K562 (cell line): ENCODE data around the gene CNOT10. TPM values are rescaled to one million over a fixed set of nuclear protein-coding genes. Genes with fewer than 3 reads are reported as not detected.

ENCODE experiments used
- ATF2 ChIP-seq: sonication (generic); formaldehyde crosslinking; IDR thresholded peaks from 2 replicates; pipeline ENCODE4 v1.8.1; 2022; ENCODE audit warnings: missing genetic modification reagents
- BACH1 ChIP-seq: fragments of 200-800 bp; sonication (Bioruptor generic); IDR thresholded peaks from 2 replicates; pipeline ENCODE4 v1.6.1; 2016; ENCODE audit warnings: missing genetic modification characterization, missing compliant biosample characterization
- BDP1 ChIP-seq: IDR thresholded peaks from 3 replicates; pipeline ENCODE4 v1.6.1; 2011; ENCODE audit not compliant: insufficient read length, insufficient read depth
- CTCF ChIP-seq, 3 experiments: IDR thresholded peaks in 2 of 3; conservative IDR thresholded peaks in 1 of 3; 2 replicates each; pipeline ENCODE4 v1.5.1; 2011 to 2012; ENCODE audit warnings: low read length in 3 of 3, mild to moderate bottlenecking in 3 of 3, control low read depth in 2 of 3, improper control_type of control experiment in 1 of 3, inconsistent platforms in 1 of 3, low read depth in 1 of 3, mixed read lengths in 1 of 3, moderate library complexity in 1 of 3; ENCODE audit not compliant: insufficient read depth in 2 of 3
- ETV1 ChIP-seq: fragments of 450-650 bp; conservative IDR thresholded peaks from 2 replicates; pipeline ENCODE4 v1.6.1; 2016; ENCODE audit warnings: missing genetic modification characterization, control low read depth, low read depth, missing compliant biosample characterization
- ETV6 ChIP-seq, 3 experiments: fragments of 150-350 bp in 1 of 3; sonication (generic) in 1 of 3; formaldehyde crosslinking in 1 of 3; IDR thresholded peaks; 2 replicates each; pipeline versions ENCODE4 v1.6.1 to v1.8.0; 2014 to 2022; ENCODE audit warnings: borderline replicate concordance in 2 of 3, low read depth in 2 of 3, antibody characterized with exemption in 1 of 3, low read length in 1 of 3, mild to moderate bottlenecking in 1 of 3, missing genetic modification reagents in 1 of 3
- FOSL1 ChIP-seq: fragments of 200-800 bp; sonication (Bioruptor generic); conservative IDR thresholded peaks from 2 replicates; pipeline ENCODE4 v1.6.1; 2016; ENCODE audit warnings: missing genetic modification characterization, missing compliant biosample characterization
- GTF2A2 ChIP-seq: IDR thresholded peaks from 2 replicates; pipeline ENCODE4 v1.6.1; 2016; ENCODE audit warnings: mild to moderate bottlenecking, missing genetic modification characterization, missing compliant biosample characterization
- KLF1 ChIP-seq: fragments of 450-650 bp; IDR thresholded peaks from 2 replicates; pipeline ENCODE4 v1.6.1; 2016; ENCODE audit warnings: missing genetic modification characterization, missing compliant biosample characterization
- MED1 ChIP-seq: sonication (generic); formaldehyde crosslinking; IDR thresholded peaks from 2 replicates; pipeline ENCODE4 v1.8.1; 2023; ENCODE audit warnings: missing genetic modification reagents, borderline replicate concordance
- NFATC3 ChIP-seq: fragments of 450-650 bp; IDR thresholded peaks from 2 replicates; pipeline ENCODE4 v1.6.1; 2017; ENCODE audit warnings: mild to moderate bottlenecking
- NFYB ChIP-seq: IDR thresholded peaks from 2 replicates; pipeline ENCODE4 v1.6.1; 2011; ENCODE audit warnings: mild to moderate bottlenecking, moderate library complexity; ENCODE audit not compliant: insufficient read length; ENCODE audit errors: extremely low read depth
- NR4A1 ChIP-seq, 2 experiments: fragments of 250-450 bp in 1 of 2; fragments of 450-650 bp in 1 of 2; sonication (Bioruptor Pico) in 1 of 2; IDR thresholded peaks; 2 replicates each; pipeline versions ENCODE4 v1.4.0 to v1.6.1; 2016 to 2020; ENCODE audit warnings: mild to moderate bottlenecking in 2 of 2, missing compliant biosample characterization in 1 of 2, missing genetic modification characterization in 1 of 2, moderate library complexity in 1 of 2
- PHB2 ChIP-seq: fragments of 450-650 bp; IDR thresholded peaks from 2 replicates; pipeline ENCODE4 v1.6.1; 2017; ENCODE audit warnings: low read depth
- RFX5 ChIP-seq: IDR thresholded peaks from 2 replicates; pipeline ENCODE4 v1.6.1; 2011; ENCODE audit warnings: low read depth, mild to moderate bottlenecking, improper control_type of control experiment, low read length
- SAP30 ChIP-seq: fragments of 200-600 bp; sonication (generic); IDR thresholded peaks from 2 replicates; pipeline ENCODE4 v1.6.1; 2012; ENCODE audit warnings: borderline replicate concordance, low read depth, mild to moderate bottlenecking, moderate library complexity, low read length, control low read depth, inconsistent platforms; ENCODE audit not compliant: insufficient read depth, poor library complexity, severe bottlenecking
- SRSF7 ChIP-seq: fragments of 200-400 bp; formaldehyde crosslinking; optimal IDR thresholded peaks from 2 replicates; pipeline ENCODE3; 2017; ENCODE audit warnings: mild to moderate bottlenecking, low read depth, low read length
- SRSF9 ChIP-seq: fragments of 200-400 bp; formaldehyde crosslinking; IDR thresholded peaks from 2 replicates; pipeline ENCODE4 v1.6.1; 2017; ENCODE audit warnings: low read depth, low read length, borderline replicate concordance
- ZBTB1 ChIP-seq: sonication (generic); formaldehyde crosslinking; IDR thresholded peaks from 2 replicates; pipeline ENCODE4 v1.8.1; 2023; ENCODE audit warnings: missing genetic modification reagents, low read depth, mild to moderate bottlenecking, borderline replicate concordance
- ZFP36 ChIP-seq: fragments of 150-350 bp; IDR thresholded peaks from 2 replicates; pipeline ENCODE4 v1.6.1; 2018; ENCODE audit warnings: low read length, low read depth; ENCODE audit not compliant: partially characterized antibody
- ZNF134 ChIP-seq: fragments of 250-450 bp; sonication (Bioruptor Pico); conservative IDR thresholded peaks from 2 replicates; pipeline ENCODE4 v1.4.0; 2020
- ZNF511 ChIP-seq: sonication (generic); formaldehyde crosslinking; IDR thresholded peaks from 2 replicates; pipeline ENCODE4 v1.8.0; 2022; ENCODE audit warnings: mild to moderate bottlenecking, missing genetic modification reagents
- ZNF695 ChIP-seq: fragments of 450-650 bp; formaldehyde crosslinking; IDR thresholded peaks from 2 replicates; pipeline ENCODE4 v1.4.0; 2020; ENCODE audit warnings: mild to moderate bottlenecking, moderate library complexity
- polyA plus RNA-seq, 8 experiments: library from polyadenylated mRNA; depleted of rRNA in 4 of 8; stranded (reverse) in 5 of 8; unstranded in 3 of 8; fragments of >200 nt; fragmentation: Nextera tagmentation in 2 of 8; fragmentation: Illumina TruSeq in 1 of 8; extraction: Ambion mirVana in 2 of 8; extraction: Trizol in 1 of 8; gene quantifications; 2 replicates each; pipeline versions ENCODE4 v1.2.1 to v1.2.3, GENCODE V29; 2011 to 2014; ENCODE audit warnings: inconsistent platforms in 1 of 8, missing spikeins in 1 of 8
- total RNA-seq, 7 experiments: library from RNA; depleted of rRNA in 6 of 7; stranded (reverse); fragments of >200 nt in 6 of 7; fragmentation: Illumina TruSeq in 2 of 7; extraction: Trizol in 2 of 7; gene quantifications; 2 replicates each; pipeline versions ENCODE4 v1.2.1 to v1.2.3, GENCODE V29; 2011 to 2021; ENCODE audit warnings: low replicate concordance in 1 of 7

Gene CNOT10
- total and polyA plus RNA-seq, 9 of the 15 experiments (the other 6 are each of a cell fraction or from before 2014, with no cell fraction given), result 35.7 to 114 (median 81.9) TPM

- TF ChIP-seq ETV6 (IDR thresholded peaks at IDR 0.05; ENCODE audit: borderline replicate concordance in 1 of 2, low read depth in 2 of 2, low read length in 1 of 2), result 0 out of 4 replicates have a peak, but pooled peaks of 1 of the 2 experiments have one; percentile 71
- TF ChIP-seq ETV6 (CRISPR knock-in tag; IDR thresholded peaks at IDR 0.05; ENCODE audit: borderline replicate concordance), result no peak
- TF ChIP-seq PHB2, result no peak
- TF ChIP-seq ZNF134, result 0 out of 2 replicates have a peak, but pooled peaks have one; percentile 58
- no peak for TF ChIP-seq MED1 (CRISPR knock-in tag)
- peak; percentile 86 for TF ChIP-seq SAP30
- TF ChIP-seq BACH1 (tag), result no peak
- peak; percentile 46; the same call in 1 of the 2 replicates for TF ChIP-seq FOSL1 (tag)
- TF ChIP-seq SRSF9, result no peak
- TF ChIP-seq CTCF (IDR thresholded peaks at IDR 0.05 in 2 of 3, conservative IDR thresholded peaks at IDR 0.05 in 1 of 3; ENCODE audit: insufficient read depth in 2 of 3, low read depth in 1 of 3, low read length in 3 of 3), result peak; percentile 14 to 28 (median 28); a peak in 2 of 6 replicates
- TF ChIP-seq ZBTB1, result no peak
- no peak for TF ChIP-seq ATF2 (CRISPR knock-in tag)
- TF ChIP-seq RFX5, result no peak
- peak; percentile 73 for TF ChIP-seq ZNF511
- TF ChIP-seq ZNF695 (CRISPR knock-in tag), result no peak
- peak; percentile 66 for TF ChIP-seq KLF1 (tag)
- no peak for TF ChIP-seq BDP1
- TF ChIP-seq SRSF7, result no peak
- no peak for TF ChIP-seq GTF2A2 (tag)
- no peak for TF ChIP-seq NR4A1 (CRISPR knock-in tag; IDR thresholded peaks at IDR 0.05)
- 0 out of 2 replicates have a peak, but pooled peaks have one; percentile 44 for TF ChIP-seq NR4A1 (tag; IDR thresholded peaks at IDR 0.05)
- no peak for TF ChIP-seq NFYB
- TF ChIP-seq ZFP36, result no peak
- TF ChIP-seq ETV1 (tag), result peak; percentile 81
- no peak for TF ChIP-seq NFATC3
Measured at GRCh38 chr3:32684800-32685542, at the start of gene CNOT10 (continued).
